ENCODE measurements around the gene FBXW5.

Gene FBXW5

DNA sequence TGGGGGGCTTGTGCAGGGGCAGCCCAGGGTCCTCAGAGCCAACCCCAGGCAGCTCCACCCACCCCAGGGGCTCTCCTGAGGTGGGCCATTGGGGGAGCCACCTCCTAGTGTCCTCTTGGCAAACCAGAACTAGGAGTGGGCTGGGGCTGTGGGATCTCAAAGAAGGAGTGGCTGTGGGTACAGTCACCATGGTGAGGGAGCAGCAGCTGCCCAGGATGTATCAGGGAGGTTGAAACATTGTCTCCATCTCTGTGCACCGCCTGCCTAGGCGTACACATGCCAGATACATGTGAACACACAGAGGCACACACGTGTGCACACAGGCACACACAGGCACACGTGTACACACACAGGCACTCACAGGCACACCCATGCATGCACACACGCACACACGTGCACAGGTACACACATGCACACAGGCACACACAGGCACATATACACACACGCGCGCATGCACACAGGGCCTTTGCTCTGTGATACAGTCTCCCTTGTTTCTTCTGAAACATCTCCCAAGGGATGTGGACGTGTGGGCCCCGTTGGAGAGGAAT lies 18.2 kb upstream of the FBXW5 start:
- in situ Hi-C loops (cut with HindIII; ENCODE audit: low sequenced_read_pairs), result no loop called here

DNA sequence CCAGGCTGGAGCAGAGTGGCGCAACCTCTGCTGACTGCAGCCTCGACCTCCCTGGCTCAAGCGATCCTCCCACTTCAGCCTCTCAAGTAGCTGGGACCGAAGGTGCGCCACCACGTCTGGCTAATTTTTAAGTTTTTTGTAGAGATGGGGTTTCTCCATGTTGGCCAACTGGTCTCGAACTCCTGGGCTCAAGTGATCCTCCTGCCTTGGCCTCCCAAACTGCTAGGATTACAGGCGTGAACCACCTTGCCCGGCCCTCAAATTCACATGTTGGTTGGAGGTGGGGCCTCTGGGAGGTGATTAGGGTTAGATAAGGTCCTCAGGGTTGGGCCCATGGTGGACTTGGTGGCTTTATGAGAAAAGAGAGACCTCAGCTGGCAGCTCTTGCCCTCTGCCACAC lies 17.6 kb upstream of the FBXW5 start:
- in situ Hi-C loops (cut with HindIII; ENCODE audit: low sequenced_read_pairs), result no loop called here

DNA sequence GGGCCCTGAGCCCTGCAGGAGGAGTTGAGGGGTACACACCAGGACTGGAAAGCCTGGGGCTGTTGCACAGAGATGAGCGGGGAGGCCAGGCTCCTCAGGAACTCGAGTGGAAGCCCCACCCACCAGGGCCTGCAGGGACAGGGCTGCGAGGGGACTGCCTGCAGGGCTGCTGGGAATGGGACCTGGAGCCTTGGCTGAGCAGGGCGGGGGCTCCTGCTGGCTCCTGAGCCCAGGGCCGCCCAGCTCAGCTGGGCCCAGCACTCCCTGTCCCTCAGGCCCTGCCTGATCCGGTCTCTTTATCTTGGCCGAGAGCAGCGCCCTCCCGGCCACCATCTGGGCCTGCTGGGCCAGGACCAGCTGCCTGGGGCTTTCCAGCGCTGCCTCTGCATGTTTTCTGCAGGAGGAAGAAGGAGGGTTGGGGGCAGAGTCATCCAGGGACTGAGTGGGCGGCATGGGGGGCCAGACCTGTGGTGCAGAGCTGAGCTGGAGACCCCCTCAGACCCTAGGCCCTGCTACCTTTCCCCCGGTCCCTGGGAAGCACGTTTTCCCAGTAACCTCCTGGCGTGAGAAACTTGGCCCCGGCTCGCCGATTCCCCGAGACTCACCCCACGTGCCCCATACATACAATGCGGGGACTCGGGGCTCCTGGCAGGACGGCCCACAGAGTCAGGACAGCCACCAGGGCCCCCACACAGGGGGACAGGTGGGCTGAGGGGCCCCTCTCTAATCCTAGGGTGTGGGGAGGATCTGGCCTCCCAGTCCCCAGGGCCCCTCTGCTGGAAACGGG lies 16.9 kb upstream of the FBXW5 start:
- in situ Hi-C loops (cut with HindIII; ENCODE audit: low sequenced_read_pairs), result no loop called here

DNA sequence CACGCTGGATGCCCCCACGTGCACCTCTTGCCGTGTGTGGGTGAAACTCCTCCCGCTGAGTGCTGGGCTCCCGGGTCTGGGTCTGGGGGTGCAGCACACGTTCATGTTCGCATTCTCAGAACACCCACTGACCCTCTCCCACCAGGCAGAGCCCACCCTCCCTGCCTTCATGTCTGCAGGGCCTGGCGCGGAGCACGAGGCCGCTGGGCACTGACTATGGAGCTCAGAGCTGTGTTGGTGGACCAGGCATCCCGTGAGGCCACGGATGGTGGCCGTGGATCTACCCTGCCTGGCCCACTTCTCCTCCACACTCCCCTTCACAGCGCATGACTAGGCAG lies 16.4 kb upstream of the FBXW5 start:
- in situ Hi-C loops (cut with HindIII; ENCODE audit: low sequenced_read_pairs), result no loop called here

DNA sequence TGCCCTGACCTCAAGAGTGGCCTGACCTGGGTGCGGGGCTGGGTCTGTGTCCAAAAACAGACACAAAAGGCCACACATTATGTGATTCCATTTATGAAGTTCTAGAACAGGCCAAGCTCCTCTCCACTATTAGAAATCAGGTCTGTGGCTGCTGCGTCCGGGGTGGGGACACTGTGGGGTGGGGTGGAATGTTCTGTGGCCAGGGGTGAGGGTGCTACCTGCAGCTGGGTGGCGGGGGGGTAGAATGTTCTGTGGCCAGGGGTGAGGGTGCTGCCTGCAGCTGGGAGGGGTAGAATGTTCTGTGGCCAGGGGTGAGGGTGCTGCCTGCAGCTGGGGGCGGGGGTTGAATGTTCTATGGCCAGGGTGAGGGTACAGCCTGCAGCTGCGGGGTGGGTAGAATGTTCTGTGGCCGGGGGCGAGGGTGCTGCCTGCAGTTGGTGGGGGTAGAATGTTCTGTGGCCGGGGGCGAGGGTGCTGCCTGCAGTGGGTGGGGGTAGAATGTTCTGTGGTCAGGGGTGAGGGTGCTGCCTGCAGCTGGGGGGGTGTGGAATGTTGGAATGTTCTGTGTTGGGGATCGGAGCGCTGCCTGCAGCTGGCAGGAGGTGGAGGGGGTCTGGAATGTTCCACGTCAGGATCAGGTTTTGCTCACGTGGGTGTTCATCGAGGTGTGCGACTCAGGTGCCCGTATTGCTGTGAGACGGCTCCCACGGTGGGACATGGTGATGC lies 15.8 kb upstream of the FBXW5 start:
- in situ Hi-C loops (cut with HindIII; ENCODE audit: low sequenced_read_pairs), result no loop called here

DNA sequence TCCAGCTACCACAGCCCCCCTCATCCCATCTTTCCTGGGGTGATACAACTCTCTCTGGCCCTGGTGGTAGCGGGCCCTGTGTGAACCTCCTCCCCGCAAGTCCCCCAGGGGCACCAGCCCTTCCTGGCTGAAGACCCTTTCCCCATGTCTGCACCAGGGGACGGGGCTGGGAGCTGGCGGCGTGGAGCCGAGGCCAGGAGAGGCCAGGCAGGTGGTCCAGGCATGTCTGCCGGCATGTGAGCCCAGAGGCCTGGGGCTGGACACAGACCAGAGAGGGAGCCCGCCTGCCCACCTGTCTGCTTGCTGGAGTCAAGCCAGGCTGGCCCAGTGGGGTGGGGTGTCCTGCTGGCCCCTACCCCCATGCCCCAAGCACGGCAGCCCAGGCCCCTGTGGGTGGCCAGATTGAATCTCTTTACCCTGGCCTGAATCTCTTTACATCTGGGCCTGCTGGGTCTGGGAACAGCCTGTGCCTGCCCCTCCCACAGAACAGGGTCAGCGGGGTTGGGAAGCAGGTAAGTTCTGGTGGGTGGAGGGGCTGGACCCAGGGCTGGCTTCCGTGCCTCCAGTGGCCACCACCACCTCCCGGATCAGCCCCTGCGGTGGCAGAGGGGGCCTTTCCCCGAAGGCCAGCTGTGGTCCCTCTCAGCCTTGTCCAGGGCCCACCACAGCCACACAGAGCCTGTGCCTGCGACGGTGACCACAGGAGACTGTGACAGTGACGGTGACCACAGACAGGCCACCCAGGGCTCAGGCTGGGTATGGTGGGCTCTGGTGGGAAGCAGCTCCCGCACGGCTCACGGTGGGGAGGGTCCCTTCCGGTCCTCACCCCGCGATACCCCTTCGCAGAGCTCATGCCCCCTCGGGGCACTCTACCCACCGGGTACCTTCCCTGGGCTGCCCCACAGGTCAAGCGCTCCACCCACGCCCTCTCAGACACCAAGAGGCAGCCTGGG lies 14.6 kb upstream of the FBXW5 start:
- in situ Hi-C loops (cut with HindIII; ENCODE audit: low sequenced_read_pairs), result no loop called here

DNA sequence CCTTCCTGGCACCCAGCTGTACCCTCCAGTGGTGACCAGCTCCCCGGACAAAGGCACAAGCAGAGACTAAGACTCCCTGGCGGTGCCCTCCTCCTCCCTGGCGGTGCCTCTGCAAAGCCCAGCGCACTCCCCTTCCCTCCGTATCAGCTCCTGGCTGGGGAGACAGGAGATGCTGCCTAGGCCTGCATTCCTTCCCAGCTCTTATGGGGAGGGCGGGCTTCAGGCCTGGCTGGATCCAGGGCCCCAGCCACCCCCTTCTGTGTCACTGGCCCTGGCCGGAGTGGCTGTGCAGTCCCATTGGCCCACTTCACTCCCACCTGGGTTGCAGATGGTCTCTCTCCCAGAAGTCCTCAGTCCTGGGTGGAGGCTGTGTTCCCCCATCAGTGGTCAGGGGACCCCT lies 13.9 kb upstream of the FBXW5 start:
- in situ Hi-C loops (cut with HindIII; ENCODE audit: low sequenced_read_pairs), result no loop called here

DNA sequence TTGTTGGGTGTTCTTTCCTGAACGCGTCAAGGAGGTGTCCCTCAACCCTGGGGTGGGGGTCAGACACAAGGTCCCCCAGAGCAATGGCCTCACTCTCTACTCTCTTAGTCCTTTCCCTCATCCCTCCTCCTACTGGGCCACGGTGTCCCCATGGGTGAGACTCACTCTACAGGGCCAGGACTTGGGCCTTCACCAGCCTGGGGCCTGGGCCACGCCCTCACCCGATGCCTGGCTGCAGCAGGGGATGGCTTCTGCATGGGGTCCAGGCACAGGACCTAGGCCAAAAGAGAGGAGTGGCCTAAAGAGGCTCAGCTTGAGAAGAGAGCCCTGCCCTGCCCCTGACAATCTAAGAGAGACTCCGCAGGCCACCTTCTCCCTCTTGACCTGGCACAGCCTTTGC lies 13.4 kb upstream of the FBXW5 start:
- in situ Hi-C loops (cut with HindIII; ENCODE audit: low sequenced_read_pairs), result no loop called here

DNA sequence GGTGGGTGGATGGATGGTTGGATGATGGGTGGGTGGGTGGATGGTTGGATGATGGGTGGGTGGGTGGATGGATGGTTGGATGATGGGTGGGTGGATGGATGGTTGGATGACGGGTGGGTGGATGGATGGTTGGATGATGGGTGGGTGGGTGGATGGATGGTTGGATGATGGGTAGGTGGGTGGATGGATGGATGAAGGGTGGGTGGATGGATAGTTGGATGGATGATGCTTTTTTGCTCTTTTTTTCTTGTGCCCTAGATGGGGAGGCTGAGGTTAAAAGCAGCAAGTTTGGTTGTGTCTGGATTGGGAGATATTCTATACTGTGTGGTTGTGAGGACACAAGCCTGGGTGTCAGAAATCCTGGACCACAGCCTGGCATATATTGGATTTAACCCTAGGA lies 12.9 kb upstream of the FBXW5 start:
- in situ Hi-C loops (cut with HindIII; ENCODE audit: low sequenced_read_pairs), result no loop called here

DNA sequence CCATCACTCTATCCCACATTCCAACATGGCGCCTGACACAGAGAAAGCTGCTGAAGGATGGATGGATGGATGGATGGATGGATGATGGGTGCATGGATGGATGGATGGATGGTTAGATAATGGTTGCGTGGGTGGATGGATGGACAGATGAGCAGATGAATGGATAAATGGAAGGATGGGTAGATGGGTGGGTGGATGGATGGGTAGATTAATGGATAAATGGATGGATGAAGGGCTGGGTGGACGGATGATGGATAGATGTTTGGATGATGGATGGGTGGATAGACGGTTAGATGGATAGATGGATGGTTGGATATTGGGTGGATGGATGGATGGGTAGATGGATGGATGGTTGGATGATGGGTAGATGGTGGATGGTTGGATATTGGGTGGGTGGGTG lies 12.1 kb upstream of the FBXW5 start:
- in situ Hi-C loops (cut with HindIII; ENCODE audit: low sequenced_read_pairs), result no loop called here

DNA sequence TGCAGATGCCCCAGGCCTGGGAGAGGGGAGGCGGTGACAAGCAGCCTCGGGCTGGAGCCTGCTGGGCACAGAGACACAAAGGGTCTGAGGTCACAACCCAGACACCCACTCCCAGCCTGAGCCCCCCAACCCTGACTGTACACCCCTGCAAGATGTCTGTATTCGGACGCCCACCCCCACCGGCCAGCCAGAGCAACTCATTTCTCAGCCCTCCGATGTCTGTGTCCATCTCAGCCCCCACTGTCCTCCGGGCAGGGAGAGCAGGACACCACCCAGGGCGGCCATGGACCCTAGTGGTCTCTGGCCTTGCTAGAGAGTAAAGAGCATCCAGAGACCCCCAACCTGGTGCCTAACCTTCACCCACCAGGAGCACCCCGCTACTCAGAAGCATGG lies 11.4 kb upstream of the FBXW5 start:
- in situ Hi-C loops (cut with HindIII; ENCODE audit: low sequenced_read_pairs), result no loop called here

DNA sequence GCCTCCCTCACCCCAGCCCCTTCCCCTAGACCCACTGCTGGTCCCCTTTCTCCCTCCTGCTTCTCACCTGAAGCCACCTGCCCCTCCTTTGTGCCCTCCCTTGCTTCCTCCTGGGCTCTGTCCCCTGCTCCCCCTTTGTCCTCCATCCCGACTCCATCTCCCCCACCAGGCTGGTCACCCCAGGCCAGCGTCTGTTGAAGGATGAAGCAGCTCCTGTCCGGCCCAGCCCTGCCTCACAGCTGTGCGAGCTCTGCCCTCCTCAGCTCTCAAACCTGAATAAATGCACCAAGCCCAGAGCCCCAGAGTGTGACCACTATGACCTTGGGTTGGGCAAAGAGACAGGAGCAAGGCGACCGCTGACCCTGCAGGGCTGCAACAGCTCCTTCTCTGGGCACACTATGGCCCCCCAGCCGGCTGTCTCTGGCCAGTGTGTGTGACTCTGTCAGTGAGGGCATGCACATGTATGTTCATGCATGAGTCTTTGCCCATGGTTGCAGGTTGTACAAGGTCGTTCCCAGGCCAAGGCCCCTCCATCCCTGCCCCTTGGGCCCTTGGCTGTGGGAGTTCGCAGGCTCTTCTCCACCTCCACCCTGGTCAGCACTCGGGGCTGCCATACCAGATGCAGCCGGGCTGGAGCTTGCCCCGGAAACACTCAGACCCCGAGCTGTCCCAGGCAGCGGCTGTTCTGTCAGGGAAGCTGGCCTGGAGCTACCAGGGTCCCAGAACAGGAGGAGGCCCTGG lies 10.8 kb upstream of the FBXW5 start:
- in situ Hi-C loops (cut with HindIII; ENCODE audit: low sequenced_read_pairs), result no loop called here

DNA sequence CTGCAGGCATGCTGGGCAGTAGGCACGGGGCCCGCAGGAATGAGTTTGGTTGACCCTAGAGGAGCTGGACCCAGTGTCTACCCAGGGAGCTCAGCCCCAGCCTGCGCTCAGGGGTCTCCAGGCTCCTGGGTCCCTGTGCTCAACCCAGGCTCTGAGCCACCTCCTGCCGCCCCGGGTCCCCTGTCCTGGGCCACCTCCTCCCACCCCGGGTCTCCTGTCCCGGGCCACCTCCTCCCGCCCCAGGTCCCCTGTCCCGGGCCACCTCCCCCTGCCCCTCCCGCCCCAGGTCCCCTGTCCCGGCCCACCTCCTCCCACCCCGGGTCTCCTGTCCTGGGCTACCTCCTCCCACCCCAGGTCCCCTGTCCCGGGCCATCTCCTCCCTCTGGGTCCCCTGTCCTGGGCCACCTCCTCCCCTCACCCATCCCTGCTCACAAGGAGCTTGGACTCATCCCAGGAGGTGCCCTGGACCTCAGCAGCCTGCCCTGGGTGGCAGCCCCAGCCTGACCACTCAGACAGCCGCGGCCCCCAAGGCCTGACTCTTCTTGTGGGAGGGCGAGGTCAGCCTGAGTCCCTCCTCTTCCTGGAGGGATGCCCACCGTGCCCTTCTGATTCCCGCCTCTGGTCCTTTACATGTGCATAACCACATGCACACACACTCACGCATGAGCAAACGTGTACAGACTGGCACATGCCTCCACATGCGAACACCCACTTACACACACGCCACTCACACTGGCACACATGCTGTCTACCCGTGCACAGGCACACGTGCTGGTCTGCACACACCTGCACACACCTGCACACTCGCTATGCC lies 9.9 kb upstream of the FBXW5 start:
- in situ Hi-C loops (cut with HindIII; ENCODE audit: low sequenced_read_pairs), result no loop called here

DNA sequence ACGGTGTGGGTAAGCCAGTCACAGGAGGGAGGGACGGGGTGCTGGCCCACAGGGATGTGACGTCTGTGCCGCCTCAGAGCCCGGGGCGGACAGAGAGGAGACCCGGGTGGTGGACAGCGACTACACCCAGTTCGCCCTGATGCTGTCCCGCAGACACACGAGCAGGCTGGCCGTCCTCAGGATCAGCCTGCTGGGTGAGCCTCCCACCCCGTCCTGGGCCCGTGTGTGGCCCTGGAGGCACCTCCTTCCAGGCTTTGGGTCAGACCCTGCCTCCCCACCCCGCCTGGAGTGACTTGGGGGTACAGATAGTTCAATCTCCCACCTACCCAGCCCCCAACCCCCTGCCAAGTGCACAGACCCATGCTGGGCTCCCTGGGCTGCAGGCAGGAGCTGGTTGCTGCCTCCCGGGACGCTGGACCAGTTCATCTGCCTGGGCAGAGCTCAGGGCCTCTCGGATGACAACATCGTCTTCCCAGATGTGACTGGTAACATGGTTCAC lies 9.3 kb upstream of the FBXW5 start:
- in situ Hi-C loops (cut with HindIII; ENCODE audit: low sequenced_read_pairs), result no loop called here

DNA sequence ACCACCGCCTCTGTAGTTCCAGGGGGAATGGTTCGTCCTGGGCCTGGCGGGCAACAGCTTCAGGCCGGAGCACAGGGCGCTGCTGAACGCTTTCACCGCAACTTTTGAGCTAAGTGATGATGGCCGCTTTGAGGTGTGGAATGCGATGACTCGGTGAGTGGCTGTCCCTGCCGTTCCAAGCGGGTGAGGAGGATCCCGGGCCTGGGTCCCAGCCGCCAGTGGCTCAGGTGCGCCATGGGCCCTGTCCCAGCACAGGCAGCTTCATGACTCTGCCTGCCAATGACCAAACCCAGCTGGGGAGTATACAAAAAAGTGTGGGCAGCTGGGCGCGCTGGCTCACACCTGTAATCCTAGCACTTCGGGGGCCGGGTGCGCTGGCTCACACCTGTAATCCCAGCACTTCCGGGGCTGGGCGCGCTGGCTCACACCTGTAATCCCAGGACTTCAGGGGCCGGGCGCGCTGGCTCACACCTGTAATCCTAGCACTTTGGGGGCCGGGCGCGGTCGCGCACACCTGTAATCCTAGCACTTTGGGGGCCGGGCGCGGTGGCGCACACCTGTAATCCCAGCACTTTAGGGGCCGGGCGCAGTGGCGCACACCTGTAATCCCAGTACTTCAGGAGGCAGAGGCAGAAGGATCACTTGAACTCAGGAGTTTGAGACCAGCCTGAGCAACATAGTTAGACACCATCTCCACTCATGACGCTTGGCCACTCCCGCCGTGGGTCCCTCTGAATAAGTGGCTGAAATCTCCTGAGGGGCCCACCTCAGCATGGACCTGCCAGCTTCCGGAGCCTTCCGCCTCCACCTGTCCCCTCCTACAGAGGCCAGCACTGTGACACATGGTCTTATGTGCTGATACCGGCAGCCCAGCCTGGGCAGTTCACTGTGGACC lies 8.6 kb upstream of the FBXW5 start:
- in situ Hi-C loops (cut with HindIII; ENCODE audit: low sequenced_read_pairs), result no loop called here

DNA sequence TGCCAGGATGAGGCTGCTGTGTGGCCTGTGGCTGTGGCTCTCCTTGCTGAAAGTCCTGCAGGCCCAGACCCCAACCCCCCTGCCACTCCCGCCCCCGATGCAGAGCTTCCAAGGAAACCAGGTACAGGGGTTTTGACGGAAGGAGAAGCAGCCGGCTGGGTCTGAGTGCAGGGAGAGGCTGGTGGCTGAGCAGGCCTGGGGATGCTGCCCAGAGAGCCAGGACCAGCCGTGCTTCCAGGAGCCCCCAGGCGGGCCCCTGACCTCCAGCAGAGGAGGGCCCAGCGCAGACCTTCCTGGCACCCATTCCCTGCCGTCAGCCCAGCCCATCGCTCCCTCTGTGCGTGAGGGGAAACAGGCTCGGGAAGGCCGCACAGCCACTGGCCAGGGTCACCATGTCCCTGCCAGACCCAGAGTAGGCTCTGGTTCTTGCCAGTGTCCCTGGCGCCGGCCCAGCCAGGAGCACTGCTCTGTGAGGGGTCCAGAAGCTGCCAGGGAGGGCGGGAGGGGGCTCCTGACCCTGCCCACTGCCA lies 7.8 kb upstream of the FBXW5 start:
- in situ Hi-C loops (cut with HindIII; ENCODE audit: low sequenced_read_pairs), result no loop called here

DNA sequence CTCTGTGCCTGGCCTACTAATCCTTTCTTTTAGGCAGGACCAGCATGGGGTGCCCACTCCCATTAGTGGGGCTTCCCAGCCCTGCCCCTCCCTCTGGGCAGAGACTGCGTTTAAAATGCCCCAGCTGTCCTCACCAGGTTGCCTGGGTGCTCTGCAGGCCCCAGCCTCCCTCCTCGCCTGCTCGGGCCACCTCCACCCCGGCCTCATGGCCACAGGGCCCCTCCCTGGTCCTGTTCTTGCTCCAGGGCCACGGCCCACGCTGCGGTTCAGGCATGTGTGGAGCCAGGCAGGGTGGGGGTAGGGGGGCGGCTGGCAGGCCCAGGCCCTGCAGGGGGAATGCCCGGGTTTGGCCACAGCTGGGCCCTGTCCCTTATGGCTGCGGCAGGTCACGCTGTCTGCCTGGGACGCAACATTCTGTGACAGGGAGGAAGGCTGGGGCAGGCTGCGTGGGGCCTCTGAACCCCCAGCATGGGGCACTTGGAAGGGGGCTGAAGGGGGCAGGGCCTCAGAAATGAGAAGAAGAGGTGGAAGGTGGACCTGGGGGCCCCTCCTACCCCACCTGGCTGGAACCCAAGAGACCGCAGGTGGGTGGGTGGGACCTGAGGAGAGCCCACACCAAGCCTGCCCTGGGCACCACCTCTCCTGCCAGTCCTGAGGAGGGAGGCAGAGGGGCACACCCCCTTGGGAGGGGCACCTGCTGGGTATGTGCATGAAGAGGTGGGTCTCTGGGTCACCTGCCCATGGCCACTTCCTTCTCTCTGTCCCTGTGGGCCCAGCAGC lies 7.2 kb upstream of the FBXW5 start, which contains the start of gene LCN12:
TSS of gene LCN12 (plus strand) at position 733 of the 780 bp plus-strand sequence. CDS start 55 bp downstream, outside the sequence.
- in situ Hi-C loops (cut with HindIII; ENCODE audit: low sequenced_read_pairs), result no loop called here

All from endothelial cell of hepatic sinusoid (primary cell).